ENCODE measurements around the gene AKR1E2.
A peak's percentile ranks its signal among the peaks of the same experiment; 100 is the strongest.

AKR1E2 gene

GRCh38 chr10:4819707-4820106 lies 6.3 kb upstream of the AKR1E2 start:
- in situ Hi-C loops (cut with HindIII; ENCODE audit: low sequenced_read_pairs) = no loop called here
- DNase-seq (ENCODE audit: low read depth, low spot score) = no peak

GRCh38 chr10:4820804-4821401 lies 5.1 kb upstream of the AKR1E2 start:
- peak; percentile 48 for DNase-seq (ENCODE audit: low read depth, low spot score)
- in situ Hi-C loops (cut with HindIII; ENCODE audit: low sequenced_read_pairs) = no loop called here
- TF ChIP-seq CTCF (IDR thresholded peaks at IDR 0.05; ENCODE audit: low read depth, low read length) = no peak

More at GRCh38 chr10:4819707-4820106, 6.3 kb upstream of the AKR1E2 start:
- no peak for TF ChIP-seq CTCF (IDR thresholded peaks at IDR 0.05; ENCODE audit: low read depth, low read length)
- H3K4me3 ChIP-seq (ENCODE audit: low read depth, low read length) = no peak overlapping the region

GRCh38 chr10:4822208-4822607 lies 3.8 kb upstream of the AKR1E2 start:
- TF ChIP-seq CTCF (IDR thresholded peaks at IDR 0.05; ENCODE audit: low read depth, low read length) = no peak
- no peak overlapping the region for H3K4me3 ChIP-seq (ENCODE audit: low read depth, low read length)
- in situ Hi-C loops (cut with HindIII; ENCODE audit: low sequenced_read_pairs) = no loop called here
- no peak for DNase-seq (ENCODE audit: low read depth, low spot score)

More at GRCh38 chr10:4820804-4821401, 5.1 kb upstream of the AKR1E2 start:
- H3K4me3 ChIP-seq (ENCODE audit: low read depth, low read length) = no peak overlapping the region

GRCh38 chr10:4824791-4825310 lies 1.2 kb upstream of the AKR1E2 start:
- TF ChIP-seq CTCF (IDR thresholded peaks at IDR 0.05; ENCODE audit: low read depth, low read length) = no peak
- no peak overlapping the region for H3K4me3 ChIP-seq (ENCODE audit: low read depth, low read length)
- in situ Hi-C loops (cut with HindIII; ENCODE audit: low sequenced_read_pairs) = no loop called here
- no peak for DNase-seq (ENCODE audit: low read depth, low spot score)

- no peak for DNase-seq (ENCODE audit: low read depth, low spot score)
These were observed 545 bp upstream of the AKR1E2 start for GRCh38 chr10:4825456-4825867.

GRCh38 chr10:4826792-4827324 lies 851 bp downstream of the AKR1E2 start:
- peak overlapping the region; percentile 26 for H3K4me3 ChIP-seq (ENCODE audit: low read depth, low read length)
- no peak for TF ChIP-seq CTCF (IDR thresholded peaks at IDR 0.05; ENCODE audit: low read depth, low read length)
- no peak for DNase-seq (ENCODE audit: low read depth, low spot score)
- in situ Hi-C loops (cut with HindIII; ENCODE audit: low sequenced_read_pairs) = no loop called here

More at GRCh38 chr10:4825456-4825867, 545 bp upstream of the AKR1E2 start:
- in situ Hi-C loops (cut with HindIII; ENCODE audit: low sequenced_read_pairs) = no loop called here
- no peak overlapping the region for H3K4me3 ChIP-seq (ENCODE audit: low read depth, low read length)
- no peak for TF ChIP-seq CTCF (IDR thresholded peaks at IDR 0.05; ENCODE audit: low read depth, low read length)

Measured in astrocyte of the spinal cord (primary cell).